Stimulated activated CD4-positive, alpha-beta T cell treated with anti-CD3 and anti-CD28 coated beads, Interleukin-12 subunit alpha, Interleukin-12 subunit beta, amount 100 ng/mL, for 48 hours (primary cell): Measurements from ENCODE around the gene BPIFB6.

Source experiments
- DNase-seq, 3 donors: peaks; one replicate each; pipeline ENCODE4 v3.0.0-alpha.2; 2020; ENCODE audit warnings: low read depth in 2 of 3, low spot score in 1 of 3

BPIFB6 gene

GRCh38 chr20:33082546-33082945 lies 51.1 kb downstream of the BPIFB6 start:
- no peak for DNase-seq

- DNase-seq, result no peak
Measured at GRCh38 chr20:33083544-33084340, 52.3 kb downstream of the BPIFB6 start.

- no peak for DNase-seq
Measured at GRCh38 chr20:33084722-33085121, 53.3 kb downstream of the BPIFB6 start.

- no peak for DNase-seq
Measured at GRCh38 chr20:33086052-33086722, 54.7 kb downstream of the BPIFB6 start.

GRCh38 chr20:33091147-33091546 lies 59.7 kb downstream of the BPIFB6 start:
- no peak for DNase-seq

GRCh38 chr20:33091693-33092092 lies 60.2 kb downstream of the BPIFB6 start:
- DNase-seq, result no peak

GRCh38 chr20:33092361-33092760 lies 60.9 kb downstream of the BPIFB6 start:
- no peak for DNase-seq

- DNase-seq, result no peak
Measured at GRCh38 chr20:33093074-33093473, 61.6 kb downstream of the BPIFB6 start.

GRCh38 chr20:33093582-33093981 lies 62.1 kb downstream of the BPIFB6 start:
- DNase-seq, result no peak
